OCI-LY1 (cell line): ENCODE data around the gene NPAS3.

Source experiments
- CTCF ChIP-seq: fragments of 200-600 bp; sonication (generic), shearing (Covaris generic); IDR thresholded peaks from 2 replicates; pipeline ENCODE4 v1.5.1; 2017; ENCODE audit warnings: mild to moderate bottlenecking, antibody characterized with exemption, low read length, moderate library complexity, mixed read lengths
- EZH2 ChIP-seq: fragments of 200-600 bp; sonication (generic), shearing (Covaris generic); IDR thresholded peaks from 2 replicates; pipeline ENCODE4 v1.8.0; 2017; ENCODE audit warnings: borderline replicate concordance, mixed run types, mild to moderate bottlenecking, antibody characterized with exemption, low read length, moderate library complexity, mixed read lengths

- TF ChIP-seq CTCF (no peak), EZH2 (no peak)
Observed at GRCh38 chr14:33833706-33834465, 895.2 kb downstream of the NPAS3 start.
